HL-60 (cell line): ENCODE results near the gene MTHFD2.

Experiments
- DNase-seq, 2 experiments: peaks; one replicate each; pipeline ENCODE4 v3.0.0-alpha.2; 2010 to 2020; ENCODE audit warnings: low read depth in 1 of 2, low spot score in 1 of 2
- H3K27ac ChIP-seq: fragments of 250-450 bp; sonication (Bioruptor Pico); replicated peaks from 2 replicates; pipeline ENCODE4 v1.5.1; 2020; ENCODE audit warnings: mild to moderate bottlenecking, moderate library complexity
- H3K27me3 ChIP-seq: fragments of 250-450 bp; sonication (Bioruptor Pico); 2 replicates; pipeline ENCODE4 v1.5.1; 2021; ENCODE audit warnings: mild to moderate bottlenecking, moderate library complexity; ENCODE audit not compliant: insufficient read depth, poor library complexity, severe bottlenecking
- H3K4me3 ChIP-seq: replicated peaks from 2 replicates; pipeline ENCODE4 v1.5.1; 2011; ENCODE audit warnings: mild to moderate bottlenecking, control low read depth, low read length; ENCODE audit not compliant: insufficient read depth
- GABPA ChIP-seq: IDR thresholded peaks from 2 replicates; pipeline ENCODE4 v1.6.1; 2012; ENCODE audit warnings: low read depth
- POLR2AphosphoS5 ChIP-seq: IDR thresholded peaks from 2 replicates; pipeline ENCODE4 v1.6.1; 2012; ENCODE audit warnings: low read depth
- REST ChIP-seq: IDR thresholded peaks from 2 replicates; pipeline ENCODE4 v1.6.1; 2012; ENCODE audit warnings: low read depth; ENCODE audit not compliant: insufficient replicate concordance
- SPI1 ChIP-seq: IDR thresholded peaks from 2 replicates; pipeline ENCODE4 v1.6.1; 2012; ENCODE audit warnings: low read depth, mild to moderate bottlenecking, borderline replicate concordance
- long read RNA-seq: library from polyadenylated mRNA; unstranded; transcript quantifications from one replicate; pipeline ENCODE4 v2.0.0, GENCODE V29; 2020
- TF ChIP-seq, protein P1 (sequence below): IDR thresholded peaks from one replicate; pipeline ENCODE4 v1.5.1; 2011; ENCODE audit warnings: low read length, control low read depth, inconsistent platforms; ENCODE audit not compliant: insufficient read depth

The MTHFD2 gene
- long read RNA-seq, full-length matches to known transcripts = 2,332 of 2,950 reads
- long read RNA-seq, partial matches to known transcripts = 50 of 2,950 reads
- long read RNA-seq, other reads (novel, unspliced or antisense) = 568 of 2,950 reads

DNA sequence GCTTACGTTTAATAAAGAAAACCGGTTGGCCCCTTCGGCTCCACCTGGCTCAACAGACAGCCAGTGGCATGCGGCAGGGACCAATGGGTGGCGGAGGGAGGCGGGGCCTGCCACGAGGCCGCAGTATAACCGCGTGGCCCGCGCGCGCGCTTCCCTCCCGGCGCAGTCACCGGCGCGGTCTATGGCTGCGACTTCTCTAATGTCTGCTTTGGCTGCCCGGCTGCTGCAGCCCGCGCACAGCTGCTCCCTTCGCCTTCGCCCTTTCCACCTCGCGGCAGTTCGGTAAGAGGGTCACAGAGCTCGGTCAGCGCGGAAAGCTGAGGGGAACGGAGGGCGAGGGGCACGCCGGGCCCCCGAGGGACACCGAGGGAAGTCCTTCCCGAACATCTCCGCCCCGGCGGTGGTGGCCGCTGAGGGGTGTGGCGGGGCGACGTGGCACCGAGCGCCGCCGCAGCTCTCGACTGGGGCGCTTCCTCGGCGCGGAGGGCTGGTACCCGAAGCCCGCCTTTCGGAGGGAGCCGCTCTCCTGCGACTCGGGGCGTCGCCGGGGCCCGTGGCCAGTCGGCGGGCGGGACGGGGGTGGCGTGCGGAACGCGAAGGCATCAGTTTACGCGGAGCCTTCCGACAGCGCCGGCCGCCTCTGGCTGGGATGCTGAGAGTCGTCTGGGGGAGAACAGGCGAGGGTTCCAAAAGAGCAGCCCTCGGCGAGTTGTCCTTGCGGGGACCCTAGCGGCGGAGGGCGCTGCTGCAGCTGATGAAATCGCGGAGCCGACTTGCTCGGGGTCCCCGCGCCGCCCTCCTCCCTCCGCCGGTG lies at the start of gene MTHFD2:
TSS of gene MTHFD2 (plus strand) at position 155 of the 814 bp plus-strand sequence. CDS start at position 182, 27 bp downstream.
- peak within 1 kb of the TSS; percentile 98 for H3K27ac ChIP-seq
- peak; percentile 89 to 98 for DNase-seq
- peak within 1 kb of the TSS; percentile 92 for H3K4me3 ChIP-seq
- no peaks in the 10 kb centered on the region for H3K27me3 ChIP-seq
- TF ChIP-seq, protein P1, sequence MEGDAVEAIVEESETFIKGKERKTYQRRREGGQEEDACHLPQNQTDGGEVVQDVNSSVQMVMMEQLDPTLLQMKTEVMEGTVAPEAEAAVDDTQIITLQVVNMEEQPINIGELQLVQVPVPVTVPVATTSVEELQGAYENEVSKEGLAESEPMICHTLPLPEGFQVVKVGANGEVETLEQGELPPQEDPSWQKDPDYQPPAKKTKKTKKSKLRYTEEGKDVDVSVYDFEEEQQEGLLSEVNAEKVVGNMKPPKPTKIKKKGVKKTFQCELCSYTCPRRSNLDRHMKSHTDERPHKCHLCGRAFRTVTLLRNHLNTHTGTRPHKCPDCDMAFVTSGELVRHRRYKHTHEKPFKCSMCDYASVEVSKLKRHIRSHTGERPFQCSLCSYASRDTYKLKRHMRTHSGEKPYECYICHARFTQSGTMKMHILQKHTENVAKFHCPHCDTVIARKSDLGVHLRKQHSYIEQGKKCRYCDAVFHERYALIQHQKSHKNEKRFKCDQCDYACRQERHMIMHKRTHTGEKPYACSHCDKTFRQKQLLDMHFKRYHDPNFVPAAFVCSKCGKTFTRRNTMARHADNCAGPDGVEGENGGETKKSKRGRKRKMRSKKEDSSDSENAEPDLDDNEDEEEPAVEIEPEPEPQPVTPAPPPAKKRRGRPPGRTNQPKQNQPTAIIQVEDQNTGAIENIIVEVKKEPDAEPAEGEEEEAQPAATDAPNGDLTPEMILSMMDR = peak; percentile 73
- TF ChIP-seq GABPA (no peak), REST (peak; percentile 71), POLR2AphosphoS5 (peak; percentile 98), SPI1 (peak; percentile 0; the same call in 1 of the 2 replicates)

GRCh38 chr2:74149247-74149525 lies 49.2 kb upstream of the MTHFD2 start:
- no peak for DNase-seq
- Histone ChIP-seq H3K4me3 (no peak overlapping the region), H3K27me3 (no peaks in the 10 kb centered on the region), H3K27ac (no peak overlapping the region)
- TF ChIP-seq, protein P1 = no peak
- no peak for TF ChIP-seq POLR2AphosphoS5
- TF ChIP-seq GABPA = no peak
- TF ChIP-seq SPI1 = no peak

- Histone ChIP-seq H3K4me3 (no peak overlapping the region), H3K27ac (no peak overlapping the region), H3K27me3 (no peaks in the 10 kb centered on the region)
- no peak for TF ChIP-seq GABPA
- no peak for TF ChIP-seq SPI1
- no peak for TF ChIP-seq REST
- TF ChIP-seq, protein P1 = no peak
- TF ChIP-seq POLR2AphosphoS5 = no peak
- DNase-seq = no peak
Measured at GRCh38 chr2:74149570-74150319, 48.7 kb upstream of the MTHFD2 start.
